A673 (cell line): ENCODE data around the gene OR10J4.

Source experiments
- EZH2 ChIP-seq: fragments of 200-600 bp; sonication (generic); IDR thresholded peaks from 2 replicates; pipeline ENCODE4 v1.6.1; 2017; ENCODE audit warnings: borderline replicate concordance, low read depth, mild to moderate bottlenecking, mixed read lengths, antibody characterized with exemption, low read length; ENCODE audit not compliant: poor library complexity, severe bottlenecking
- TF ChIP-seq, protein P1 (sequence below): fragments of 300-800, 200-600 bp; sonication (generic); conservative IDR thresholded peaks from 2 replicates; pipeline ENCODE4 v1.5.1; 2017; ENCODE audit warnings: low read depth, mild to moderate bottlenecking, antibody characterized with exemption, low read length, moderate library complexity, mixed read lengths

GRCh38 chr1:159421821-159422220, 10.2 kb upstream of the OR10J4 start:
- no peak for TF ChIP-seq EZH2
- TF ChIP-seq, protein P1, sequence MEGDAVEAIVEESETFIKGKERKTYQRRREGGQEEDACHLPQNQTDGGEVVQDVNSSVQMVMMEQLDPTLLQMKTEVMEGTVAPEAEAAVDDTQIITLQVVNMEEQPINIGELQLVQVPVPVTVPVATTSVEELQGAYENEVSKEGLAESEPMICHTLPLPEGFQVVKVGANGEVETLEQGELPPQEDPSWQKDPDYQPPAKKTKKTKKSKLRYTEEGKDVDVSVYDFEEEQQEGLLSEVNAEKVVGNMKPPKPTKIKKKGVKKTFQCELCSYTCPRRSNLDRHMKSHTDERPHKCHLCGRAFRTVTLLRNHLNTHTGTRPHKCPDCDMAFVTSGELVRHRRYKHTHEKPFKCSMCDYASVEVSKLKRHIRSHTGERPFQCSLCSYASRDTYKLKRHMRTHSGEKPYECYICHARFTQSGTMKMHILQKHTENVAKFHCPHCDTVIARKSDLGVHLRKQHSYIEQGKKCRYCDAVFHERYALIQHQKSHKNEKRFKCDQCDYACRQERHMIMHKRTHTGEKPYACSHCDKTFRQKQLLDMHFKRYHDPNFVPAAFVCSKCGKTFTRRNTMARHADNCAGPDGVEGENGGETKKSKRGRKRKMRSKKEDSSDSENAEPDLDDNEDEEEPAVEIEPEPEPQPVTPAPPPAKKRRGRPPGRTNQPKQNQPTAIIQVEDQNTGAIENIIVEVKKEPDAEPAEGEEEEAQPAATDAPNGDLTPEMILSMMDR = peak; percentile 46; the same call in 1 of the 2 replicates
